H9 (cell line): Measurements from ENCODE around the gene UBE3B. TPM values are rescaled to one million over a fixed set of nuclear protein-coding genes. Genes with fewer than 3 reads are reported as not detected.
A peak's percentile ranks its signal among the peaks of the same experiment; 100 is the strongest.

Source experiments
- DNase-seq: peaks from one replicate; pipeline ENCODE4 v3.0.0-alpha.2; 2017
- H2AFZ ChIP-seq: one replicate; pipeline ENCODE4 v1.6.1; 2013; ENCODE audit warnings: mild to moderate bottlenecking, low read length, control low read depth, moderate library complexity
- H2AK5ac ChIP-seq: 2 replicates; pipeline ENCODE4 v1.6.1; 2013; ENCODE audit warnings: low read length, control low read depth, mixed read lengths; ENCODE audit not compliant: insufficient read length
- H2BK120ac ChIP-seq: one replicate; pipeline ENCODE4 v1.6.1; 2013; ENCODE audit warnings: low read depth, mild to moderate bottlenecking, low read length, control low read depth, inconsistent platforms; ENCODE audit not compliant: poor library complexity, severe bottlenecking
- H2BK12ac ChIP-seq: 2 replicates; pipeline ENCODE4 v1.6.1; 2013; ENCODE audit warnings: low read length, control low read depth, mixed read lengths, low read depth; ENCODE audit not compliant: insufficient read length
- H2BK15ac ChIP-seq: 2 replicates; pipeline ENCODE4 v1.6.1; 2013; ENCODE audit warnings: low read depth, low read length, control low read depth
- H2BK20ac ChIP-seq: one replicate; pipeline ENCODE4 v1.6.1; 2013; ENCODE audit warnings: low read depth, mild to moderate bottlenecking, low read length, control low read depth, inconsistent platforms; ENCODE audit not compliant: poor library complexity, severe bottlenecking
- H2BK5ac ChIP-seq: 2 replicates; pipeline ENCODE4 v1.6.1; 2013; ENCODE audit warnings: low read length, control low read depth, mixed read lengths; ENCODE audit not compliant: insufficient read length
- H3K14ac ChIP-seq: 2 replicates; pipeline ENCODE4 v1.6.1; 2013; ENCODE audit warnings: low read length, control low read depth; ENCODE audit not compliant: insufficient read depth
- H3K18ac ChIP-seq: 2 replicates; pipeline ENCODE4 v1.6.1; 2013; ENCODE audit warnings: low read depth, mild to moderate bottlenecking, mixed read lengths, low read length, control low read depth; ENCODE audit not compliant: insufficient read length
- H3K23ac ChIP-seq: 2 replicates; pipeline ENCODE4 v1.6.1; 2013; ENCODE audit warnings: low read length, control low read depth, mixed read lengths, low read depth; ENCODE audit not compliant: insufficient read length
- H3K23me2 ChIP-seq: 2 replicates; pipeline ENCODE4 v1.6.1; 2013; ENCODE audit warnings: low read depth, mild to moderate bottlenecking, mixed read lengths, low read length, control low read depth; ENCODE audit not compliant: insufficient read length, poor library complexity, severe bottlenecking
- H3K27ac ChIP-seq: 2 replicates; pipeline ENCODE4 v1.5.1; 2013; ENCODE audit warnings: low read length, control low read depth, mixed read lengths, low read depth; ENCODE audit not compliant: insufficient read length
- H3K27me3 ChIP-seq: 2 replicates; pipeline ENCODE4 v1.6.1; 2013; ENCODE audit warnings: low read length, control low read depth, inconsistent platforms; ENCODE audit not compliant: insufficient read depth
- H3K4ac ChIP-seq: 2 replicates; pipeline ENCODE4 v1.6.1; 2013; ENCODE audit warnings: low read depth, mild to moderate bottlenecking, control low read depth, inconsistent platforms, low read length, moderate library complexity
- H3K4me1 ChIP-seq: 2 replicates; pipeline ENCODE4 v1.6.1; 2013; ENCODE audit warnings: low read length, control low read depth, inconsistent platforms; ENCODE audit not compliant: insufficient read depth
- H3K4me2 ChIP-seq: 2 replicates; pipeline ENCODE4 v1.6.1; 2013; ENCODE audit warnings: low read length, control low read depth, mixed read lengths; ENCODE audit not compliant: insufficient read length, insufficient read depth
- H3K56ac ChIP-seq: 2 replicates; pipeline ENCODE4 v1.6.1; 2013; ENCODE audit warnings: low read depth, mild to moderate bottlenecking, mixed read lengths, low read length, control low read depth; ENCODE audit not compliant: insufficient read length
- H3K79me1 ChIP-seq: 2 replicates; pipeline ENCODE4 v1.6.1; 2013; ENCODE audit warnings: low read depth, mild to moderate bottlenecking, moderate library complexity, low read length, control low read depth, inconsistent platforms; ENCODE audit not compliant: insufficient read depth, poor library complexity, severe bottlenecking
- H3K79me2 ChIP-seq: 2 replicates; pipeline ENCODE4 v1.6.1; 2013; ENCODE audit warnings: low read length, control low read depth, inconsistent platforms; ENCODE audit not compliant: insufficient read depth
- H3K9ac ChIP-seq: 2 replicates; pipeline ENCODE4 v1.6.1; 2013; ENCODE audit warnings: low read length, control low read depth, mixed read lengths; ENCODE audit not compliant: insufficient read length; ENCODE audit errors: extremely low read depth
- H3K9me3 ChIP-seq: one replicate; pipeline ENCODE4 v1.6.1; 2013; ENCODE audit warnings: low read depth, low read length, inconsistent platforms; ENCODE audit not compliant: control insufficient read depth
- H3T11ph ChIP-seq: one replicate; pipeline ENCODE4 v1.6.1; 2013; ENCODE audit warnings: mild to moderate bottlenecking, low read length, control low read depth, inconsistent platforms
- H4K20me1 ChIP-seq: one replicate; pipeline ENCODE4 v1.6.1; 2013; ENCODE audit not compliant: control insufficient read depth, insufficient read length, insufficient read depth
- H4K5ac ChIP-seq: 2 replicates; pipeline ENCODE4 v1.6.1; 2013; ENCODE audit warnings: low read depth, mild to moderate bottlenecking, mixed read lengths, low read length, control low read depth; ENCODE audit not compliant: insufficient read length
- H4K8ac ChIP-seq: replicated peaks from 2 replicates; pipeline ENCODE4 v1.6.1; 2013; ENCODE audit warnings: low read length, control low read depth, mixed read lengths, low read depth; ENCODE audit not compliant: insufficient read length
- H4K91ac ChIP-seq: 2 replicates; pipeline ENCODE4 v1.6.1; 2013; ENCODE audit warnings: low read depth, mild to moderate bottlenecking, moderate library complexity, mixed read lengths, low read length, control low read depth; ENCODE audit not compliant: insufficient read length
- H3K27ac Mint-ChIP-seq, 3 experiments: 2 replicates in 2 of 3; 3 replicates in 1 of 3; pipeline ENCODE4 v1.8.0; 2020 to 2021; ENCODE audit warnings: mixed read lengths in 3 of 3, mild to moderate bottlenecking in 1 of 3, moderate library complexity in 1 of 3
- H3K27me3 Mint-ChIP-seq: 2 replicates; pipeline ENCODE4 v1.8.0; 2021; ENCODE audit warnings: low read depth, mild to moderate bottlenecking, moderate library complexity, mixed read lengths
- H3K36me3 Mint-ChIP-seq, 3 experiments: 2 replicates in 2 of 3; 3 replicates in 1 of 3; pipeline ENCODE4 v1.8.0; 2020 to 2021; ENCODE audit warnings: low read depth in 3 of 3, mixed read lengths in 3 of 3; ENCODE audit not compliant: insufficient read depth in 1 of 3
- H3K4me1 Mint-ChIP-seq, 2 experiments: 2 replicates each; pipeline ENCODE4 v1.8.0; 2020; ENCODE audit warnings: mixed read lengths in 2 of 2
- H3K4me3 Mint-ChIP-seq, 2 experiments: 2 replicates in 1 of 2; 3 replicates in 1 of 2; pipeline ENCODE4 v1.8.0; 2020 to 2021; ENCODE audit warnings: mild to moderate bottlenecking in 2 of 2, mixed read lengths in 2 of 2, moderate library complexity in 1 of 2
- H3K9me3 Mint-ChIP-seq, 2 experiments: 2 replicates in 1 of 2; 3 replicates in 1 of 2; pipeline ENCODE4 v1.8.0; 2020; ENCODE audit warnings: mild to moderate bottlenecking in 2 of 2, mixed read lengths in 2 of 2, moderate library complexity in 1 of 2
- WGBS: extraction: QIAGEN DNeasy Blood & Tissue Kit; methylation state at CpG from one replicate; pipeline ENCODE4 v1.1.7; 2013; ENCODE audit warnings: missing lambda C conversion rate, low lambda C conversion rate, mixed read lengths; ENCODE audit not compliant: insufficient read length; ENCODE audit errors: extremely low coverage; 5-methylcytosine and 5-hydroxymethylcytosine counted together
- total RNA-seq: library from RNA; stranded (reverse); gene quantifications from 2 replicates; pipeline ENCODE4 v1.2.1, GENCODE V29; 2021
- TF ChIP-seq, protein P1 (sequence below): fragments of 200-600 bp; sonication (generic); conservative IDR thresholded peaks from 3 replicates; pipeline ENCODE4 v1.8.0; 2021; ENCODE audit warnings: antibody characterized with exemption, mild to moderate bottlenecking

UBE3B gene
- total RNA-seq, 1 experiment from 2014 or later: 24.2 TPM

DNA sequence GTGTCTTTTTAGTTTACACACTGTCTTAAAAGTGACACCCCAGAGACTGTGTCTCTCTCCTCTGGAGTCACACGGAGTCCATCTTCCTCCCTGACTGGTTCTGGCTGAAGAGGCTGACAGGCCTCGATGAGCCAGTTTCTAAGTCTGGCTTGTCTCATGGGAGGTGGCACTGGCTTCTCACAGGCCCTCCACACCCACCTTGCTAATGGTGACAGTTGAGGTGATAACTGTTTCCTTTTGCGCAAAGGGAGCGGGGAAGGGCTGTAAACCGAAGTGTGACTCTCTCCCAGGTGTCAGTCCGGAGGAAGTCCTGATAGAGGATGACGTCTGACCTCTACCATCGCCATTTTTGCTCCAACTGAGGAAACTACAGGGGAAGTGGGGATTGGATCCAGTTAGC is 30.6 kb upstream of the UBE3B start:
- Histone ChIP-seq H3T11ph (no peak overlapping the region), H3K4me1 (no peaks in the 10 kb centered on the region), H2BK120ac (no peak overlapping the region), H4K5ac (no peak overlapping the region), H2BK5ac (no peak overlapping the region), H3K9me3 (no peaks in the 10 kb centered on the region), H3K27ac (no peak overlapping the region), H4K91ac (no peak overlapping the region), H3K4me2 (no peak overlapping the region), H3K79me1 (no peaks in the 10 kb centered on the region), H3K4ac (no peak overlapping the region), H2AK5ac (no peak overlapping the region), H3K27me3 (no peaks in the 10 kb centered on the region), H2AFZ (no peak overlapping the region), H3K18ac (no peak overlapping the region), H2BK20ac (no peak overlapping the region), H3K79me2 (no peaks in the 10 kb centered on the region), H4K20me1 (no peaks in the 10 kb centered on the region), H3K56ac (no peak overlapping the region), H3K23ac (no peak overlapping the region), H2BK15ac (no peak overlapping the region), H3K14ac (no peak overlapping the region), H4K8ac (no peak overlapping the region), H3K9ac (no peak overlapping the region), H2BK12ac (no peak overlapping the region), H3K23me2 (no peaks in the 10 kb centered on the region)
- Mint-ChIP-seq H3K4me3 (no peak overlapping the region), H3K4me1 (0 out of 4 replicates have a peak, but pooled peaks cover 0 to 2% of the 10 kb centered on the region in 2 experiments), H3K36me3 (peaks cover 17 to 63% (median 43%) of the 10 kb centered on the region in 3 experiments; a peak in 6 of 7 replicates), H3K9me3 (no peaks in the 10 kb centered on the region), H3K27me3 (no peaks in the 10 kb centered on the region), H3K27ac (peak overlapping the region in 2 of 3 experiments; percentile 28 to 34; a peak in 1 of 7 replicates)
- no CpG with 5 or more reads among the region's 8 CpGs for WGBS
- no peak for DNase-seq
- TF ChIP-seq, protein P1, sequence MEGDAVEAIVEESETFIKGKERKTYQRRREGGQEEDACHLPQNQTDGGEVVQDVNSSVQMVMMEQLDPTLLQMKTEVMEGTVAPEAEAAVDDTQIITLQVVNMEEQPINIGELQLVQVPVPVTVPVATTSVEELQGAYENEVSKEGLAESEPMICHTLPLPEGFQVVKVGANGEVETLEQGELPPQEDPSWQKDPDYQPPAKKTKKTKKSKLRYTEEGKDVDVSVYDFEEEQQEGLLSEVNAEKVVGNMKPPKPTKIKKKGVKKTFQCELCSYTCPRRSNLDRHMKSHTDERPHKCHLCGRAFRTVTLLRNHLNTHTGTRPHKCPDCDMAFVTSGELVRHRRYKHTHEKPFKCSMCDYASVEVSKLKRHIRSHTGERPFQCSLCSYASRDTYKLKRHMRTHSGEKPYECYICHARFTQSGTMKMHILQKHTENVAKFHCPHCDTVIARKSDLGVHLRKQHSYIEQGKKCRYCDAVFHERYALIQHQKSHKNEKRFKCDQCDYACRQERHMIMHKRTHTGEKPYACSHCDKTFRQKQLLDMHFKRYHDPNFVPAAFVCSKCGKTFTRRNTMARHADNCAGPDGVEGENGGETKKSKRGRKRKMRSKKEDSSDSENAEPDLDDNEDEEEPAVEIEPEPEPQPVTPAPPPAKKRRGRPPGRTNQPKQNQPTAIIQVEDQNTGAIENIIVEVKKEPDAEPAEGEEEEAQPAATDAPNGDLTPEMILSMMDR: no peak
